OCI-LY1 (cell line): ENCODE results near the gene STUM.

ENCODE experiments used
- CTCF ChIP-seq: fragments of 200-600 bp; sonication (generic), shearing (Covaris generic); IDR thresholded peaks from 2 replicates; pipeline ENCODE4 v1.5.1; 2017; ENCODE audit warnings: mild to moderate bottlenecking, antibody characterized with exemption, low read length, moderate library complexity, mixed read lengths
- EZH2 ChIP-seq: fragments of 200-600 bp; sonication (generic), shearing (Covaris generic); IDR thresholded peaks from 2 replicates; pipeline ENCODE4 v1.8.0; 2017; ENCODE audit warnings: borderline replicate concordance, mixed run types, mild to moderate bottlenecking, antibody characterized with exemption, low read length, moderate library complexity, mixed read lengths

- TF ChIP-seq CTCF (no peak), EZH2 (no peak)
Observed at GRCh38 chr1:226590614-226591013, 42.0 kb downstream of the STUM start.
